Gastroesophageal sphincter (tissue), 3 donors: Measurements from ENCODE around the gene SNX15.

Source experiments
- CTCF ChIP-seq, 4 experiments: fragments of 200-600 bp in 2 of 4; fragments of 450-650 bp in 2 of 4; sonication (generic) in 1 of 4; IDR thresholded peaks; one replicate each; pipeline ENCODE4 v1.5.1; 2017 to 2019; ENCODE audit warnings: antibody characterized with exemption in 4 of 4, mild to moderate bottlenecking in 2 of 4, moderate library complexity in 2 of 4
- POLR2A ChIP-seq, 2 donors: fragments of 450-650 bp; IDR thresholded peaks; one replicate each; pipeline ENCODE4 v1.6.1; 2017; ENCODE audit warnings: antibody characterized with exemption in 2 of 2, mild to moderate bottlenecking in 2 of 2, moderate library complexity in 1 of 2
- POLR2AphosphoS5 ChIP-seq: sonication (generic); formaldehyde crosslinking; IDR thresholded peaks from one replicate; pipeline ENCODE4 v1.6.1; 2017; ENCODE audit warnings: antibody characterized with exemption

- TF ChIP-seq CTCF (IDR thresholded peaks at IDR 0.05) (no peak), POLR2A (IDR thresholded peaks at IDR 0.05) (no peak), POLR2AphosphoS5 (no peak)
Measured at GRCh38 chr11:65042891-65043290, 15.7 kb downstream of the SNX15 start.
